WTC11 (cell line): Measurements from ENCODE around the gene C2orf72.

Experiments used
- CTCF ChIP-seq: fragments of 200-600 bp; IDR thresholded peaks from 2 replicates; pipeline ENCODE4 v1.8.0; 2022; ENCODE audit warnings: antibody characterized with exemption
- ETV6 ChIP-seq: sonication (generic); formaldehyde crosslinking; IDR thresholded peaks from 2 replicates; pipeline ENCODE4 v1.8.1; 2022; ENCODE audit warnings: mild to moderate bottlenecking, missing genetic modification reagents
- HMGXB4 ChIP-seq: sonication (generic); formaldehyde crosslinking; IDR thresholded peaks from 2 replicates; pipeline ENCODE4 v1.8.1; 2023; ENCODE audit warnings: mild to moderate bottlenecking, moderate library complexity, missing genetic modification reagents
- JUN ChIP-seq: sonication (generic); formaldehyde crosslinking; IDR thresholded peaks from 2 replicates; pipeline ENCODE4 v1.8.0; 2023; ENCODE audit warnings: mild to moderate bottlenecking, missing genetic modification reagents
- NFE2L1 ChIP-seq: sonication (generic); formaldehyde crosslinking; IDR thresholded peaks from 2 replicates; pipeline ENCODE4 v1.8.1; 2023; ENCODE audit warnings: missing genetic modification reagents
- RELA ChIP-seq: sonication (generic); formaldehyde crosslinking; IDR thresholded peaks from 2 replicates; pipeline ENCODE4 v1.8.1; 2022; ENCODE audit warnings: missing genetic modification reagents, mild to moderate bottlenecking, borderline replicate concordance
- TEAD4 ChIP-seq: sonication (generic); formaldehyde crosslinking; IDR thresholded peaks from 2 replicates; pipeline ENCODE4 v1.8.0; 2022; ENCODE audit warnings: mild to moderate bottlenecking, missing genetic modification reagents
- ZNF263 ChIP-seq: sonication (generic); formaldehyde crosslinking; IDR thresholded peaks from 2 replicates; pipeline ENCODE4 v1.8.1; 2022; ENCODE audit warnings: low read depth, mild to moderate bottlenecking, moderate library complexity, missing genetic modification reagents
- ZNF423 ChIP-seq: fragments of 250-450 bp; sonication (Bioruptor Pico); IDR thresholded peaks from 2 replicates; pipeline ENCODE4 v2.1.2; 2022; ENCODE audit warnings: mild to moderate bottlenecking, moderate library complexity
- TF ChIP-seq, protein P1 (sequence below): sonication (generic); formaldehyde crosslinking; IDR thresholded peaks from 2 replicates; pipeline ENCODE4 v1.8.0; 2023; ENCODE audit warnings: missing genetic modification reagents
- TF ChIP-seq, protein P2 (sequence below): sonication (generic); formaldehyde crosslinking; conservative IDR thresholded peaks from 2 replicates; pipeline ENCODE4 v1.8.1; 2023; ENCODE audit warnings: mild to moderate bottlenecking, low read depth, missing genetic modification reagents, moderate library complexity
- TF ChIP-seq, protein P3 (sequence below): sonication (generic); formaldehyde crosslinking; IDR thresholded peaks from 2 replicates; pipeline ENCODE4 v1.8.0; 2022; ENCODE audit warnings: mild to moderate bottlenecking, missing genetic modification reagents
- TF ChIP-seq, protein P4 (sequence below): sonication (generic); formaldehyde crosslinking; IDR thresholded peaks from 2 replicates; pipeline ENCODE4 v1.8.0; 2022; ENCODE audit warnings: mild to moderate bottlenecking, missing genetic modification reagents

GRCh38 chr2:231093933-231094332 lies 56.6 kb downstream of the C2orf72 start:
- TF ChIP-seq TEAD4 (CRISPR knock-in tag): no peak
- no peak for TF ChIP-seq CTCF
- no peak for TF ChIP-seq ZNF263 (CRISPR knock-in tag)
- TF ChIP-seq, protein P1, sequence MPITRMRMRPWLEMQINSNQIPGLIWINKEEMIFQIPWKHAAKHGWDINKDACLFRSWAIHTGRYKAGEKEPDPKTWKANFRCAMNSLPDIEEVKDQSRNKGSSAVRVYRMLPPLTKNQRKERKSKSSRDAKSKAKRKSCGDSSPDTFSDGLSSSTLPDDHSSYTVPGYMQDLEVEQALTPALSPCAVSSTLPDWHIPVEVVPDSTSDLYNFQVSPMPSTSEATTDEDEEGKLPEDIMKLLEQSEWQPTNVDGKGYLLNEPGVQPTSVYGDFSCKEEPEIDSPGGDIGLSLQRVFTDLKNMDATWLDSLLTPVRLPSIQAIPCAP (CRISPR knock-in tag): no peak
- TF ChIP-seq, protein P2, sequence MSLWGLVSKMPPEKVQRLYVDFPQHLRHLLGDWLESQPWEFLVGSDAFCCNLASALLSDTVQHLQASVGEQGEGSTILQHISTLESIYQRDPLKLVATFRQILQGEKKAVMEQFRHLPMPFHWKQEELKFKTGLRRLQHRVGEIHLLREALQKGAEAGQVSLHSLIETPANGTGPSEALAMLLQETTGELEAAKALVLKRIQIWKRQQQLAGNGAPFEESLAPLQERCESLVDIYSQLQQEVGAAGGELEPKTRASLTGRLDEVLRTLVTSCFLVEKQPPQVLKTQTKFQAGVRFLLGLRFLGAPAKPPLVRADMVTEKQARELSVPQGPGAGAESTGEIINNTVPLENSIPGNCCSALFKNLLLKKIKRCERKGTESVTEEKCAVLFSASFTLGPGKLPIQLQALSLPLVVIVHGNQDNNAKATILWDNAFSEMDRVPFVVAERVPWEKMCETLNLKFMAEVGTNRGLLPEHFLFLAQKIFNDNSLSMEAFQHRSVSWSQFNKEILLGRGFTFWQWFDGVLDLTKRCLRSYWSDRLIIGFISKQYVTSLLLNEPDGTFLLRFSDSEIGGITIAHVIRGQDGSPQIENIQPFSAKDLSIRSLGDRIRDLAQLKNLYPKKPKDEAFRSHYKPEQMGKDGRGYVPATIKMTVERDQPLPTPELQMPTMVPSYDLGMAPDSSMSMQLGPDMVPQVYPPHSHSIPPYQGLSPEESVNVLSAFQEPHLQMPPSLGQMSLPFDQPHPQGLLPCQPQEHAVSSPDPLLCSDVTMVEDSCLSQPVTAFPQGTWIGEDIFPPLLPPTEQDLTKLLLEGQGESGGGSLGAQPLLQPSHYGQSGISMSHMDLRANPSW (CRISPR knock-in tag): no peak
- TF ChIP-seq, protein P3, sequence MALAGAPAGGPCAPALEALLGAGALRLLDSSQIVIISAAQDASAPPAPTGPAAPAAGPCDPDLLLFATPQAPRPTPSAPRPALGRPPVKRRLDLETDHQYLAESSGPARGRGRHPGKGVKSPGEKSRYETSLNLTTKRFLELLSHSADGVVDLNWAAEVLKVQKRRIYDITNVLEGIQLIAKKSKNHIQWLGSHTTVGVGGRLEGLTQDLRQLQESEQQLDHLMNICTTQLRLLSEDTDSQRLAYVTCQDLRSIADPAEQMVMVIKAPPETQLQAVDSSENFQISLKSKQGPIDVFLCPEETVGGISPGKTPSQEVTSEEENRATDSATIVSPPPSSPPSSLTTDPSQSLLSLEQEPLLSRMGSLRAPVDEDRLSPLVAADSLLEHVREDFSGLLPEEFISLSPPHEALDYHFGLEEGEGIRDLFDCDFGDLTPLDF (CRISPR knock-in tag): no peak
- no peak for TF ChIP-seq HMGXB4 (CRISPR knock-in tag)
- no peak for TF ChIP-seq NFE2L1
- no peak for TF ChIP-seq RELA
- TF ChIP-seq ETV6 (CRISPR knock-in tag): no peak
- no peak for TF ChIP-seq ZNF423 (CRISPR knock-in tag)
- TF ChIP-seq JUN (CRISPR knock-in tag): no peak
- TF ChIP-seq, protein P4, sequence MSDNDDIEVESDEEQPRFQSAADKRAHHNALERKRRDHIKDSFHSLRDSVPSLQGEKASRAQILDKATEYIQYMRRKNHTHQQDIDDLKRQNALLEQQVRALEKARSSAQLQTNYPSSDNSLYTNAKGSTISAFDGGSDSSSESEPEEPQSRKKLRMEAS (CRISPR knock-in tag): no peak
